Gastroesophageal sphincter (tissue), 4 donors: ENCODE measurements around the gene EEFSEC. TPM values are rescaled to one million over a fixed set of nuclear protein-coding genes. Genes with fewer than 3 reads are reported as not detected.

Source experiments
- ATAC-seq: fragments of 150-250 bp; one replicate; pipeline ENCODE4 v1.9.1; 2016; ENCODE audit warnings: mild to moderate bottlenecking, moderate library complexity
- H3K27ac ChIP-seq, 4 donors: fragments of 200-600 bp; sonication (generic) in 3 of 4; 1 replicate in 3 of 4; 2 replicates in 1 of 4; pipeline ENCODE4 v1.5.1; 2016 to 2019
- H3K27me3 ChIP-seq: fragments of 200-600 bp; sonication (generic); one replicate; pipeline ENCODE4 v1.5.1; 2019
- H3K36me3 ChIP-seq, 2 donors: fragments of 200-600 bp; sonication (generic); one replicate each; pipeline ENCODE4 v1.5.1; 2019; ENCODE audit warnings: control low read depth in 1 of 2
- H3K4me1 ChIP-seq, 3 donors: fragments of 200-600 bp; sonication (generic); 1 replicate in 2 of 3; 2 replicates in 1 of 3; pipeline ENCODE4 v1.5.1; 2016 to 2019; ENCODE audit warnings: control low read depth in 2 of 3
- H3K4me3 ChIP-seq, 2 donors: fragments of 200-600 bp; sonication (generic); one replicate each; pipeline ENCODE4 v1.5.1; 2019; ENCODE audit warnings: mild to moderate bottlenecking in 1 of 2, moderate library complexity in 1 of 2
- H3K9me3 ChIP-seq, 3 donors: fragments of 200-600 bp; sonication (generic); one replicate each; pipeline ENCODE4 v1.5.1; 2017 to 2019; ENCODE audit warnings: control low read depth in 2 of 3
- EP300 ChIP-seq: sonication (generic); formaldehyde crosslinking; IDR thresholded peaks from one replicate; pipeline ENCODE4 v1.6.1; 2017; ENCODE audit warnings: antibody characterized with exemption, mild to moderate bottlenecking
- POLR2A ChIP-seq, 2 donors: fragments of 450-650 bp; IDR thresholded peaks; one replicate each; pipeline ENCODE4 v1.6.1; 2017; ENCODE audit warnings: antibody characterized with exemption in 2 of 2, mild to moderate bottlenecking in 2 of 2, moderate library complexity in 1 of 2
- POLR2AphosphoS5 ChIP-seq: sonication (generic); formaldehyde crosslinking; IDR thresholded peaks from one replicate; pipeline ENCODE4 v1.6.1; 2017; ENCODE audit warnings: antibody characterized with exemption
- whole genome bisulfite sequencing, 2 donors: methylation state at CpG; one replicate each; pipeline ENCODE4 v1.1.5; 2018; ENCODE audit warnings: low coverage in 1 of 2; 5-methylcytosine and 5-hydroxymethylcytosine counted together
- total RNA-seq, 4 donors: library from RNA; depleted of rRNA; stranded (reverse); fragments of >200 nt; gene quantifications; one replicate each; pipeline ENCODE4 v1.1.0, GENCODE V29; 2016
- TF ChIP-seq, protein P1 (sequence below), 4 experiments: fragments of 200-600 bp in 2 of 4; fragments of 450-650 bp in 2 of 4; sonication (generic) in 1 of 4; IDR thresholded peaks; one replicate each; pipeline ENCODE4 v1.5.1; 2017 to 2019; ENCODE audit warnings: antibody characterized with exemption in 4 of 4, mild to moderate bottlenecking in 2 of 4, moderate library complexity in 2 of 4

The EEFSEC gene
- total RNA-seq, 4 donors from 2014 or later: 5.8 to 16.5 (median 11.4) TPM

GRCh38 chr3:128290484-128290883 lies 137.2 kb downstream of the EEFSEC start:
- no peaks in the 10 kb centered on the region for H3K27me3 ChIP-seq
- WGBS, 2 donors: 91 to 96% methylated on average over 3 of the region's 3 CpGs
- H3K36me3 ChIP-seq: peaks cover 0 to 40% of the 10 kb centered on the region in 2 donors
- H3K4me1 ChIP-seq: no peaks in the 10 kb centered on the region
- ATAC-seq: no peak
- no peak for TF ChIP-seq EP300
- no peak for TF ChIP-seq POLR2A (IDR thresholded peaks at IDR 0.05)
- no peak for TF ChIP-seq POLR2AphosphoS5
- TF ChIP-seq, protein P1, sequence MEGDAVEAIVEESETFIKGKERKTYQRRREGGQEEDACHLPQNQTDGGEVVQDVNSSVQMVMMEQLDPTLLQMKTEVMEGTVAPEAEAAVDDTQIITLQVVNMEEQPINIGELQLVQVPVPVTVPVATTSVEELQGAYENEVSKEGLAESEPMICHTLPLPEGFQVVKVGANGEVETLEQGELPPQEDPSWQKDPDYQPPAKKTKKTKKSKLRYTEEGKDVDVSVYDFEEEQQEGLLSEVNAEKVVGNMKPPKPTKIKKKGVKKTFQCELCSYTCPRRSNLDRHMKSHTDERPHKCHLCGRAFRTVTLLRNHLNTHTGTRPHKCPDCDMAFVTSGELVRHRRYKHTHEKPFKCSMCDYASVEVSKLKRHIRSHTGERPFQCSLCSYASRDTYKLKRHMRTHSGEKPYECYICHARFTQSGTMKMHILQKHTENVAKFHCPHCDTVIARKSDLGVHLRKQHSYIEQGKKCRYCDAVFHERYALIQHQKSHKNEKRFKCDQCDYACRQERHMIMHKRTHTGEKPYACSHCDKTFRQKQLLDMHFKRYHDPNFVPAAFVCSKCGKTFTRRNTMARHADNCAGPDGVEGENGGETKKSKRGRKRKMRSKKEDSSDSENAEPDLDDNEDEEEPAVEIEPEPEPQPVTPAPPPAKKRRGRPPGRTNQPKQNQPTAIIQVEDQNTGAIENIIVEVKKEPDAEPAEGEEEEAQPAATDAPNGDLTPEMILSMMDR (IDR thresholded peaks at IDR 0.05): no peak
- no peak overlapping the region for H3K4me3 ChIP-seq
- peaks cover 0 to 24% (median 0%) of the 10 kb centered on the region in 3 donors for H3K9me3 ChIP-seq
- no peak overlapping the region for H3K27ac ChIP-seq

DNA sequence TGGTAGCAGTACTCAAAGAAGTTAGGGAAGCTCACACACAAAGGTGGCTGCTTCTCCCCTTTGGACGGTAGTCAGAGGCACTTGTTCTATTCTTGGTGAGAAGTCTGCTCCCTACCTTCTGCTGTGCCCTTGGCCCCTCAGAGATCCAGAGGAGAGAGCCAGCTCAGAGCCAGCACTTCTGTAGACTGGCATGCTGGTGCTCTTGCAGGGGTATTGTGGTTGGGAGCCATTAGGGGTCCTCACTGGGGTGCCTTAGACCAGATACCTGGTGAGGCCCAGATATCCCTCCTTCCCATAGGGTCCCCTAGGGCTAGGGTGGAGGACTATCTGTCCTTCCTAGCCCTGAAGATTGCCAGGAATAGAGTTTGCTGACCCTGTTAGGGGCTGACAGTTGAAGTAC lies 140.6 kb downstream of the EEFSEC start:
- Histone ChIP-seq H3K27ac (no peak overlapping the region), H3K4me1 (no peaks in the 10 kb centered on the region), H3K36me3 (peaks cover 0 to 16% of the 10 kb centered on the region in 2 donors), H3K27me3 (no peaks in the 10 kb centered on the region), H3K4me3 (no peak overlapping the region), H3K9me3 (peaks cover 0 to 24% (median 0%) of the 10 kb centered on the region in 3 donors)
- TF ChIP-seq, protein P1 (IDR thresholded peaks at IDR 0.05): no peak
- TF ChIP-seq EP300: no peak
- no peak for TF ChIP-seq POLR2AphosphoS5
- TF ChIP-seq POLR2A (IDR thresholded peaks at IDR 0.05): no peak
- WGBS, 2 donors: 100% methylated on average over 1 of the region's 1 CpG
- no peak for ATAC-seq

- 79 to 86% methylated on average over 3 to 4 of the region's 4 CpGs for WGBS, 2 donors
- peaks cover 0 to 9% of the 10 kb centered on the region in 2 donors for H3K36me3 ChIP-seq
- ATAC-seq: no peak
- peaks cover 0 to 14% (median 0%) of the 10 kb centered on the region in 3 donors for H3K9me3 ChIP-seq
- H3K27me3 ChIP-seq: no peaks in the 10 kb centered on the region
- no peak overlapping the region for H3K4me3 ChIP-seq
- H3K27ac ChIP-seq: no peak overlapping the region
- H3K4me1 ChIP-seq: no peaks in the 10 kb centered on the region
- TF ChIP-seq, protein P1 (IDR thresholded peaks at IDR 0.05): no peak
- no peak for TF ChIP-seq EP300
- TF ChIP-seq POLR2A (IDR thresholded peaks at IDR 0.05): no peak
- TF ChIP-seq POLR2AphosphoS5: no peak
These were observed 141.8 kb downstream of the EEFSEC start for GRCh38 chr3:128294999-128295468.

DNA sequence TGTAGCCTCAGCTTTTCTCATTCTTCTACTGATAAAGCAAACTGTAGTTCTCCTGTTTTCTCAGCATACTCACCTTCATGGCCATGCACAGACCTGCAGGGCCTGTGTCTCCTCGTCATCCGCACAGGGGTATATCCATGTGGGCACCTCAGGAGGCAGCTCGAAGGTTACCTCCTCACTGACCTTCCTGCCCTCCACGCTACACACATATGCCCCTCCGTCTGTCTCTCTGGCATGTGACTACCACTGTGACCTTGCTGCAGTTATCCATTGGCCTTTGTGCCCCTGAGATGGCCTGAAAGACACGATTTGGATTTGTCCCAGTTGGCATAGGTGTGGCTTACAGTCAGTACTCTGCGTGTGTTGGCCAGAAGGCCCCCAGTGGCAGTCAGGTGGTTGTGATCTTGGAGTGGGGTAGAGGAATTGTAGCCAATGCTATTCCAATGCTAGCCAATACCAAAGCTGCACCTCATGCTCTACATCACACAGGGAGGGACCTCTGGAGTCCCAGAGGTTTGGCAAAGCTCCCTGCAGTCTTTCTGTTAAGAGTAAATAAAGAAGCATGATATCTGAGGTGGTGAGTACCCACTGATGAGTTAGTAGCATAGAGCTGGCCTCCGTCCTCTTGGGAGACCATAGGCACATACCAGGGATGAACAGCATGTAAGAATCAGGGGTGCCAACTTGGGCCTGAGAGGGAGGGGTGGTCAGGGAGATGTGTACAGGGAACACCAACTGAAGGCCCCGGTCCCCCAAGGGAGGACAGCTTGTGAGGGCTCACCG lies 143.4 kb downstream of the EEFSEC start:
- no peak for TF ChIP-seq POLR2AphosphoS5
- no peak for TF ChIP-seq EP300
- TF ChIP-seq, protein P1 (IDR thresholded peaks at IDR 0.05): no peak
- WGBS, 2 donors: 96 to 100% methylated on average over 3 to 8 of the region's 10 CpGs
- Histone ChIP-seq H3K27ac (no peak overlapping the region), H3K4me1 (no peaks in the 10 kb centered on the region), H3K4me3 (no peak overlapping the region), H3K27me3 (no peaks in the 10 kb centered on the region), H3K9me3 (no peaks in the 10 kb centered on the region), H3K36me3 (no peaks in the 10 kb centered on the region)
- no peak for ATAC-seq
